ENCODE measurements around the gene SLC2A13. TPM values are rescaled to one million over a fixed set of nuclear protein-coding genes. Genes with fewer than 3 reads are reported as not detected.
"Not testable (repeated sequence)": the region's sequence is repeated elsewhere in the genome, so short reads cannot be mapped to it uniquely, and the experiment has no call there.

SLC2A13 gene
- total RNA-seq, 2 donors from 2014 or later = 10.3 to 12.9 TPM

GRCh38 chr12:39795481-39795880, 310.4 kb downstream of the SLC2A13 start:
- Mint-ChIP-seq H3K36me3 (ENCODE audit: low read depth) (no peaks in the 10 kb centered on the region), H3K27me3 (ENCODE audit: insufficient read depth) (no peaks in the 10 kb centered on the region), H3K27ac (no peak overlapping the region), H3K9me3 (no peaks in the 10 kb centered on the region), H3K4me1 (no peaks in the 10 kb centered on the region), H3K4me3 (no peak overlapping the region)
- no peaks in the 10 kb centered on the region for H3K9me3 ChIP-seq (ENCODE audit: control insufficient read depth, low read length)
- DNase-seq = no peak
- H3K27ac ChIP-seq (ENCODE audit: low read depth, low read length) = no peak overlapping the region
- H3K36me3 ChIP-seq (ENCODE audit: control insufficient read depth, insufficient read depth, low read length) = no peaks in the 10 kb centered on the region
- no peaks in the 10 kb centered on the region for H3K4me1 ChIP-seq (ENCODE audit: control insufficient read depth, insufficient read depth, low read length)
- WGBS, 2 experiments (ENCODE audit: insufficient coverage in 1 of 2, insufficient read length in 1 of 2) = 83 to 92% methylated on average over 1 to 2 of the region's 2 CpGs
- no peak overlapping the region for H3K4me3 ChIP-seq (ENCODE audit: low read length)
- no peaks in the 10 kb centered on the region for H3K27me3 ChIP-seq (ENCODE audit: control insufficient read depth, insufficient read depth, low read length, poor library complexity, severe bottlenecking)
- no peak for TF ChIP-seq CTCF (conservative IDR thresholded peaks at IDR 0.05)
- H3K9ac ChIP-seq (ENCODE audit: extremely low read depth, low read length, poor library complexity, severe bottlenecking) = no peak overlapping the region

DNA sequence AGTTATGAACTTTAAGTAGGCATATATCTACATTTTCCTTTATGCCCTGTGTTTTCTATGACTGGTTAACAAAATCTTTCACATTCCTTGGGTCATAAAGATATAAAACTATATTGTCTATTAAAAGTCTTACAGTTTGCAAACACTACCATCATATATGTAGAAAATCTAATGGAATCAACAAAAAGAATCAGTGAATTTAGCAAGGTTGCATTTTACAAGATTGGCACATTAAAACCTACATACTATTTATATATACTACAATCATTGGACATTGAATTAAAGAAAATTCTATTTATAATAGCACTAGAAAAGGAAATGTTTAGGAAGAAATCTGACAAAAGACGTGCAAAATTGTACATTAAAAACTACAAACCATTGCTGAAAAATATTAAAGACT, 312.9 kb downstream of the SLC2A13 start:
- DNase-seq = no peak
- no peaks in the 10 kb centered on the region for H3K4me1 Mint-ChIP-seq
- H3K4me3 ChIP-seq (ENCODE audit: low read length) = no peak overlapping the region
- no peak overlapping the region for H3K9ac ChIP-seq (ENCODE audit: extremely low read depth, low read length, poor library complexity, severe bottlenecking)
- H3K27ac Mint-ChIP-seq = no peak overlapping the region
- H3K27me3 Mint-ChIP-seq (ENCODE audit: insufficient read depth) = no peaks in the 10 kb centered on the region
- no peaks in the 10 kb centered on the region for H3K9me3 Mint-ChIP-seq
- TF ChIP-seq CTCF (conservative IDR thresholded peaks at IDR 0.05) = no peak
- H3K9me3 ChIP-seq (ENCODE audit: control insufficient read depth, low read length) = no peaks in the 10 kb centered on the region
- H3K36me3 ChIP-seq (ENCODE audit: control insufficient read depth, insufficient read depth, low read length) = no peaks in the 10 kb centered on the region
- WGBS, 2 experiments (ENCODE audit: insufficient coverage in 1 of 2, insufficient read length in 1 of 2) = no CpG with 5 or more reads among the region's 1 CpG
- no peak overlapping the region for H3K4me3 Mint-ChIP-seq
- no peaks in the 10 kb centered on the region for H3K4me1 ChIP-seq (ENCODE audit: control insufficient read depth, insufficient read depth, low read length)
- H3K27me3 ChIP-seq (ENCODE audit: control insufficient read depth, insufficient read depth, low read length, poor library complexity, severe bottlenecking) = no peaks in the 10 kb centered on the region
- H3K36me3 Mint-ChIP-seq (ENCODE audit: low read depth) = no peaks in the 10 kb centered on the region
- H3K27ac ChIP-seq (ENCODE audit: low read depth, low read length) = no peak overlapping the region

GRCh38 chr12:39788239-39788638, 317.6 kb downstream of the SLC2A13 start:
- H3K27me3 Mint-ChIP-seq (ENCODE audit: insufficient read depth) = no peaks in the 10 kb centered on the region
- Histone ChIP-seq H3K27me3 (ENCODE audit: control insufficient read depth, insufficient read depth, low read length, poor library complexity, severe bottlenecking) (no peaks in the 10 kb centered on the region), H3K4me3 (ENCODE audit: low read length) (no peak overlapping the region), H3K9me3 (ENCODE audit: control insufficient read depth, low read length) (no peaks in the 10 kb centered on the region), H3K27ac (ENCODE audit: low read depth, low read length) (no peak overlapping the region), H3K36me3 (ENCODE audit: control insufficient read depth, insufficient read depth, low read length) (no peaks in the 10 kb centered on the region), H3K9ac (ENCODE audit: extremely low read depth, low read length, poor library complexity, severe bottlenecking) (no peak overlapping the region), H3K4me1 (ENCODE audit: control insufficient read depth, insufficient read depth, low read length) (no peaks in the 10 kb centered on the region)
- H3K27ac Mint-ChIP-seq = no peak overlapping the region
- no peaks in the 10 kb centered on the region for H3K4me1 Mint-ChIP-seq
- WGBS, 2 experiments (ENCODE audit: insufficient coverage in 1 of 2, insufficient read length in 1 of 2) = 88 to 100% methylated on average over 2 of the region's 2 CpGs
- DNase-seq = no peak
- H3K4me3 Mint-ChIP-seq = no peak overlapping the region
- H3K9me3 Mint-ChIP-seq = peaks cover 3% of the 10 kb centered on the region
- TF ChIP-seq CTCF (conservative IDR thresholded peaks at IDR 0.05) = no peak
- peaks cover 3% of the 10 kb centered on the region for H3K36me3 Mint-ChIP-seq (ENCODE audit: low read depth)

DNA sequence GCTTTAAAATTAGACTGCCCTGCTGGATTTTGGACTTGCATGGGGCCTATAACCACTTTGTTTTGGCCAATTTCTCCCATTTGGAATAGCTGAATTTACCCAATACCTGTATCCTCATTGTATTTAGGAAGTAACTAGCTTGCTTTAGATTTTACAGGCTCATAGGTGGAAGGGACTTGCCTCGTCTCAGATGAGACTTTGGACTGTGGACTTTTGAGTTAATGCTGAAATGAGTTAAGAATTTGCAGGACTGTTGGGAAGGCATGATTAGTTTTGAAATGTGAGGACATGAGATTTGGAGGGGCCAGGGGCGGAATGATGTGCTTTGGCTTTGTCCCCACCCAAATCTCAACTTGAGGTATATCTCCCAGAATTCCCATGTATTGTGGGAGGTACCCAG, 320.1 kb downstream of the SLC2A13 start:
- not testable (repeated sequence) for H3K36me3 ChIP-seq (ENCODE audit: control insufficient read depth, insufficient read depth, low read length); H3K9me3 ChIP-seq (ENCODE audit: control insufficient read depth, low read length); H3K4me1 Mint-ChIP-seq; H3K4me3 ChIP-seq (ENCODE audit: low read length); H3K27ac ChIP-seq (ENCODE audit: low read depth, low read length); H3K9ac ChIP-seq (ENCODE audit: extremely low read depth, low read length, poor library complexity, severe bottlenecking); H3K4me3 Mint-ChIP-seq; H3K36me3 Mint-ChIP-seq (ENCODE audit: low read depth); H3K27ac Mint-ChIP-seq; H3K27me3 ChIP-seq (ENCODE audit: control insufficient read depth, insufficient read depth, low read length, poor library complexity, severe bottlenecking); H3K4me1 ChIP-seq (ENCODE audit: control insufficient read depth, insufficient read depth, low read length); H3K9me3 Mint-ChIP-seq; H3K27me3 Mint-ChIP-seq (ENCODE audit: insufficient read depth); DNase-seq
- WGBS, 2 experiments (ENCODE audit: insufficient coverage in 1 of 2, insufficient read length in 1 of 2) = 85% methylated on average over 2 of the region's 2 CpGs; no CpG with 5 or more reads in 1 of the 2 experiments
